GM12878 (cell line): ENCODE data around the gene TUBB3. TPM values are rescaled to one million over a fixed set of nuclear protein-coding genes. Genes with fewer than 3 reads are reported as not detected.

Experiments used
- ATAC-seq: fragments of 200-7000 bp; cut with Tn5 transposase; 3 replicates; pipeline ENCODE4 v1.9.1; 2020; ENCODE audit warnings: mild to moderate bottlenecking, moderate library complexity
- BruUV-seq: library from RNA; stranded (reverse); fragments of 400-500 nt; replicated peaks from 2 replicates; lab custom pipeline; 2021; lab: Mats Ljungman, UMichigan
- CTCF ChIA-PET: fragments of 300-600 bp; sonication (Branson Sonifier 250); formaldehyde crosslinking; extraction: SDS; loops from one replicate; lab custom pipeline; 2021; ENCODE audit warnings: inconsistent platforms; lab: Yijun Ruan, JAX
- POLR2A ChIA-PET: fragments of 350-600 bp; formaldehyde crosslinking; extraction: SDS; loops from one replicate; lab custom pipeline; 2021; ENCODE audit warnings: inconsistent platforms; lab: Charles Lee
- RAD21 ChIA-PET: fragments of 300-600 bp; sonication (Branson Sonifier 250); formaldehyde crosslinking; loops from one replicate; lab custom pipeline; 2023; ENCODE audit warnings: antibody characterized with exemption; ENCODE audit not compliant: unreplicated experiment; lab: Charles Lee
- SMC1A ChIA-PET: fragments of 300-600 bp; sonication (Branson Sonifier 250); formaldehyde crosslinking; loops from one replicate; lab custom pipeline; 2023; ENCODE audit not compliant: unreplicated experiment, uncharacterized antibody; lab: Charles Lee
- DNase-seq: peaks from one replicate; pipeline ENCODE4 v3.0.0-alpha.2; 2011; ENCODE audit warnings: low read depth, low spot score
- FAIRE-seq: peaks from 3 replicates; lab custom pipeline; 2011; peaks lifted over from hg19 to GRCh38; lab: Jason Lieb, UNC
- H2AFZ ChIP-seq: 2 replicates; pipeline ENCODE4 v1.6.0; 2011; ENCODE audit warnings: low read depth, low read length, control low read depth; ENCODE audit not compliant: control insufficient read depth
- H3K27ac ChIP-seq: 2 replicates; pipeline ENCODE4 v1.5.1; 2011; ENCODE audit warnings: control low read depth; ENCODE audit not compliant: control insufficient read depth, insufficient read depth
- H3K27me3 ChIP-seq, 2 experiments: replicated peaks in 1 of 2; 2 replicates each; pipeline versions ENCODE4 v1.6.0 to v1.6.1; 2011; ENCODE audit warnings: low read length in 1 of 2; ENCODE audit not compliant: control insufficient read depth in 2 of 2, insufficient read depth in 2 of 2
- H3K36me3 ChIP-seq, 2 experiments: 2 replicates each; pipeline ENCODE4 v1.5.1; 2011; ENCODE audit warnings: low read length in 1 of 2; ENCODE audit not compliant: control insufficient read depth in 2 of 2, insufficient read depth in 2 of 2
- H3K4me1 ChIP-seq: 2 replicates; pipeline ENCODE4 v1.6.1; 2011; ENCODE audit warnings: mild to moderate bottlenecking, low read length, moderate library complexity, mixed read lengths; ENCODE audit not compliant: control insufficient read depth, insufficient read depth
- H3K4me2 ChIP-seq: 2 replicates; pipeline ENCODE4 v1.6.0; 2011; ENCODE audit warnings: control low read depth; ENCODE audit not compliant: control insufficient read depth, insufficient read depth
- H3K4me3 ChIP-seq: fragments of 200-600 bp; sonication (generic); 2 replicates; pipeline ENCODE4 v1.5.1; 2016
- H3K79me2 ChIP-seq: 2 replicates; pipeline ENCODE4 v1.6.0; 2011; ENCODE audit warnings: low read length; ENCODE audit not compliant: control insufficient read depth, insufficient read depth
- H3K9ac ChIP-seq: 2 replicates; pipeline ENCODE4 v1.8.0; 2011; ENCODE audit warnings: low read length, control low read depth, mixed read lengths; ENCODE audit not compliant: control insufficient read depth, insufficient read depth
- H3K9me3 ChIP-seq: replicated peaks from 3 replicates; pipeline ENCODE4 v1.5.1; 2011; ENCODE audit warnings: mild to moderate bottlenecking, low read length; ENCODE audit not compliant: control insufficient read depth, insufficient read depth
- H4K20me1 ChIP-seq: 2 replicates; pipeline ENCODE4 v1.6.0; 2011; ENCODE audit not compliant: control insufficient read depth, insufficient read depth
- CHD2 ChIP-seq: IDR thresholded peaks from 2 replicates; pipeline ENCODE4 v1.6.1; 2011; ENCODE audit warnings: low read depth, low read length, improper control_type of control experiment, borderline replicate concordance
- NR2C1 ChIP-seq: fragments of 450-650 bp; IDR thresholded peaks from 2 replicates; pipeline ENCODE4 v1.6.1; 2017; ENCODE audit warnings: antibody characterized with exemption, mild to moderate bottlenecking, moderate library complexity
- PBX3 ChIP-seq: IDR thresholded peaks from 2 replicates; pipeline ENCODE4 v1.6.1; 2011; ENCODE audit warnings: mild to moderate bottlenecking, low read depth, low read length, moderate library complexity; ENCODE audit not compliant: insufficient replicate concordance
- SUZ12 ChIP-seq: fragments of 200-600 bp; sonication (generic); IDR thresholded peaks from one replicate; pipeline ENCODE4 v1.6.1; 2018; ENCODE audit warnings: antibody characterized with exemption, mild to moderate bottlenecking; ENCODE audit not compliant: unreplicated experiment
- WGBS: methylation state at CpG from one replicate; pipeline ENCODE4 v1.1.6; 2016; ENCODE audit warnings: low lambda C conversion rate; ENCODE audit not compliant: insufficient replicate concordance, insufficient coverage; ENCODE audit errors: missing lambda C conversion rate; 5-methylcytosine and 5-hydroxymethylcytosine counted together
- in situ Hi-C: fragments of 300-500 bp; cut with MboI; formaldehyde crosslinking; loops from 9 replicates; pipeline ENCODE4 v1.14.3; 2018; ENCODE audit warnings: mixed read lengths
- intact Hi-C: fragments of 100-400 bp; cut with micrococcal nuclease; formaldehyde crosslinking; loops from one replicate; pipeline ENCODE4 v1.14.2; 2022; ENCODE audit not compliant: unreplicated experiment
- polyA plus RNA-seq, 11 experiments: library from polyadenylated mRNA; depleted of rRNA in 4 of 11; unstranded in 6 of 11; stranded (reverse) in 5 of 11; fragments of >200 nt; fragmentation: Nextera tagmentation in 4 of 11; fragmentation: Illumina TruSeq in 1 of 11; extraction: Ambion mirVana in 4 of 11; extraction: Trizol in 1 of 11; gene quantifications; 1 replicate in 1 of 11; 2 replicates in 10 of 11; pipeline versions ENCODE4 v1.2.1 to v1.2.3, GENCODE V29; 2011 to 2016; ENCODE audit warnings: inconsistent platforms in 2 of 11, missing spikeins in 2 of 11, low read depth in 1 of 11
- total RNA-seq, 4 experiments: library from RNA; depleted of rRNA in 3 of 4; stranded (reverse); fragments of >200 nt in 3 of 4; fragmentation: Illumina TruSeq in 1 of 4; extraction: Trizol in 1 of 4; gene quantifications; 2 replicates each; pipeline versions ENCODE4 v1.2.1 to v1.2.3, GENCODE V29; 2013 to 2021

Gene TUBB3
- total and polyA plus RNA-seq, 10 of the 15 experiments (the other 5 are each of a cell fraction or from before 2014, with no cell fraction given), result 0.09 to 2.5 (median 0.58) TPM; not detected in 1

GRCh38 chr16:89921702-89922476 lies 1.3 kb upstream of the TUBB3 start:
- in situ Hi-C loops (no loop called here), intact Hi-C loops (no loop called here)
- Histone ChIP-seq H3K9ac (no peak overlapping the region), H3K79me2 (no peaks in the 10 kb centered on the region), H3K4me3 (no peak overlapping the region), H3K27me3 (peaks cover 14 to 16% of the 10 kb centered on the region in 2 experiments), H4K20me1 (no peaks in the 10 kb centered on the region), H3K9me3 (no peaks in the 10 kb centered on the region), H3K27ac (no peak overlapping the region), H3K4me2 (no peak overlapping the region), H3K4me1 (peaks cover 11% of the 10 kb centered on the region), H2AFZ (no peak overlapping the region), H3K36me3 (no peaks in the 10 kb centered on the region)
- no peak for ATAC-seq
- SMC1A ChIA-PET, result no interaction called here
- BruUV-seq, result no TSS peak
- no peak for FAIRE-seq
- RAD21 ChIA-PET, result interaction anchor here (1.2 kb wide), 1 partner anchor 23 kb away, joined by 3 read pairs; no protein-coding TSS in a partner anchor
- 8% methylated on average over 22 of the region's 22 CpGs for WGBS
- TF ChIP-seq SUZ12, result peak; percentile 33
- TF ChIP-seq NR2C1, result no peak
- TF ChIP-seq PBX3, result no peak
- POLR2A ChIA-PET, result no interaction called here
- DNase-seq, result no peak
- CTCF ChIA-PET, result interaction anchor here (0.7 kb wide), 1 partner anchor 98 kb away, joined by 3 read pairs; no protein-coding TSS in a partner anchor

GRCh38 chr16:89922477-89922883 lies 662 bp upstream of the TUBB3 start:
- H3K27ac ChIP-seq, result no peak overlapping the region
- ChIA-PET CTCF (interaction anchor here (0.7 kb wide), 1 partner anchor 98 kb away, joined by 3 read pairs; no protein-coding TSS in a partner anchor), SMC1A (no interaction called here), POLR2A (no interaction called here), RAD21 (interaction anchor here (1.2 kb wide), 1 partner anchor 22 kb away, joined by 3 read pairs; no protein-coding TSS in a partner anchor)
- intact Hi-C loops, result no loop called here
- H4K20me1 ChIP-seq, result no peaks in the 10 kb centered on the region
- no peak overlapping the region for H2AFZ ChIP-seq
- FAIRE-seq (no peak), ATAC-seq (no peak), DNase-seq (no peak)
- no peak for TF ChIP-seq CHD2
- 0 out of 2 replicates have a peak overlapping the region, but pooled peaks have one; percentile 41 for H3K4me3 ChIP-seq
- no peaks in the 10 kb centered on the region for H3K36me3 ChIP-seq
- no peaks in the 10 kb centered on the region for H3K9me3 ChIP-seq
- BruUV-seq, result no TSS peak
- H3K4me1 ChIP-seq, result peaks cover 8% of the 10 kb centered on the region
- no peak overlapping the region for H3K9ac ChIP-seq
- H3K27me3 ChIP-seq, result peaks cover 14 to 16% of the 10 kb centered on the region in 2 experiments
- in situ Hi-C loops, result no loop called here
- WGBS, result 2% methylated on average over 10 of the region's 31 CpGs
- no peaks in the 10 kb centered on the region for H3K79me2 ChIP-seq
- peak overlapping the region; percentile 74 for H3K4me2 ChIP-seq
